Lower lobe of right lung (tissue), 2 donors: ENCODE measurements around the gene COA1. TPM values are rescaled to one million over a fixed set of nuclear protein-coding genes. Genes with fewer than 3 reads are reported as not detected.
"Not testable (repeated sequence)": the region's sequence is repeated elsewhere in the genome, so short reads cannot be mapped to it uniquely, and the experiment has no call there.

ENCODE experiments used
- ATAC-seq, 2 donors: fragments of 200-7000 bp; cut with Tn5 transposase; one replicate each; pipeline ENCODE4 v1.9.1; 2020 to 2022; ENCODE audit warnings: mild to moderate bottlenecking in 2 of 2, moderate library complexity in 2 of 2
- DNase-seq: peaks from one replicate; pipeline ENCODE4 v3.0.0-alpha.2; 2020
- H3K27ac ChIP-seq: fragments of 200-600 bp; one replicate; pipeline ENCODE4 v1.8.0; 2022
- H3K27me3 ChIP-seq: fragments of 200-600 bp; one replicate; pipeline ENCODE4 v1.8.0; 2022; ENCODE audit warnings: low read depth
- H3K36me3 ChIP-seq: fragments of 200-600 bp; one replicate; pipeline ENCODE4 v1.8.0; 2022; ENCODE audit warnings: mild to moderate bottlenecking
- H3K4me1 ChIP-seq: fragments of 200-600 bp; one replicate; pipeline ENCODE4 v1.8.0; 2022
- H3K4me3 ChIP-seq: fragments of 200-600 bp; one replicate; pipeline ENCODE4 v1.8.0; 2022; ENCODE audit warnings: mild to moderate bottlenecking
- H3K9me3 ChIP-seq: fragments of 200-600 bp; one replicate; pipeline ENCODE4 v1.8.0; 2022
- intact Hi-C: fragments of 100-400 bp; cut with DNase I; formaldehyde crosslinking; loops from one replicate; pipeline ENCODE4 v1.11.0; 2022
- long read RNA-seq: library from polyadenylated mRNA; unstranded; transcript quantifications from one replicate; pipeline ENCODE4 v2.0.0, GENCODE V29; 2021
- total RNA-seq: library from RNA; stranded (reverse); fragmentation: NEBNext Ultra II Directional; extraction: Animal tissue kit (Norgen Biotek cat#: 25700); gene quantifications from one replicate; pipeline ENCODE4 v1.2.1, GENCODE V29; 2021
- TF ChIP-seq, protein P1 (sequence below): fragments of 200-600 bp; IDR thresholded peaks from one replicate; pipeline ENCODE4 v1.8.0; 2022; ENCODE audit warnings: antibody characterized with exemption, mild to moderate bottlenecking
- donor health status: DM: no; HTN: yes; CAD: no; lungs with severe emphysema.

The COA1 gene
- 43.3 TPM for total RNA-seq
- long read RNA-seq, partial matches to known transcripts: 7 of 27 reads
- long read RNA-seq, other reads (novel, unspliced or antisense): 14 of 27 reads

GRCh38 chr7:43729214-43729923 lies at the start of gene COA1:
Gene COA1 (minus strand): TSS chr7:43729523. CDS start chr7:43648614, 80,909 bp downstream.
- TF ChIP-seq, protein P1, sequence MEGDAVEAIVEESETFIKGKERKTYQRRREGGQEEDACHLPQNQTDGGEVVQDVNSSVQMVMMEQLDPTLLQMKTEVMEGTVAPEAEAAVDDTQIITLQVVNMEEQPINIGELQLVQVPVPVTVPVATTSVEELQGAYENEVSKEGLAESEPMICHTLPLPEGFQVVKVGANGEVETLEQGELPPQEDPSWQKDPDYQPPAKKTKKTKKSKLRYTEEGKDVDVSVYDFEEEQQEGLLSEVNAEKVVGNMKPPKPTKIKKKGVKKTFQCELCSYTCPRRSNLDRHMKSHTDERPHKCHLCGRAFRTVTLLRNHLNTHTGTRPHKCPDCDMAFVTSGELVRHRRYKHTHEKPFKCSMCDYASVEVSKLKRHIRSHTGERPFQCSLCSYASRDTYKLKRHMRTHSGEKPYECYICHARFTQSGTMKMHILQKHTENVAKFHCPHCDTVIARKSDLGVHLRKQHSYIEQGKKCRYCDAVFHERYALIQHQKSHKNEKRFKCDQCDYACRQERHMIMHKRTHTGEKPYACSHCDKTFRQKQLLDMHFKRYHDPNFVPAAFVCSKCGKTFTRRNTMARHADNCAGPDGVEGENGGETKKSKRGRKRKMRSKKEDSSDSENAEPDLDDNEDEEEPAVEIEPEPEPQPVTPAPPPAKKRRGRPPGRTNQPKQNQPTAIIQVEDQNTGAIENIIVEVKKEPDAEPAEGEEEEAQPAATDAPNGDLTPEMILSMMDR: no peak
- Histone ChIP-seq H3K27me3 (no peaks in the 10 kb centered on the region), H3K4me3 (peak within 1 kb of the TSS; percentile 84), H3K9me3 (no peaks in the 10 kb centered on the region), H3K36me3 (no peaks in the 10 kb centered on the region), H3K4me1 (peaks cover 21% of the 10 kb centered on the region), H3K27ac (peak within 1 kb of the TSS; percentile 83)
- intact Hi-C loops: no loop called here
- ATAC-seq: peak; percentile 99 to 100
- DNase-seq: peak; percentile 92

DNA sequence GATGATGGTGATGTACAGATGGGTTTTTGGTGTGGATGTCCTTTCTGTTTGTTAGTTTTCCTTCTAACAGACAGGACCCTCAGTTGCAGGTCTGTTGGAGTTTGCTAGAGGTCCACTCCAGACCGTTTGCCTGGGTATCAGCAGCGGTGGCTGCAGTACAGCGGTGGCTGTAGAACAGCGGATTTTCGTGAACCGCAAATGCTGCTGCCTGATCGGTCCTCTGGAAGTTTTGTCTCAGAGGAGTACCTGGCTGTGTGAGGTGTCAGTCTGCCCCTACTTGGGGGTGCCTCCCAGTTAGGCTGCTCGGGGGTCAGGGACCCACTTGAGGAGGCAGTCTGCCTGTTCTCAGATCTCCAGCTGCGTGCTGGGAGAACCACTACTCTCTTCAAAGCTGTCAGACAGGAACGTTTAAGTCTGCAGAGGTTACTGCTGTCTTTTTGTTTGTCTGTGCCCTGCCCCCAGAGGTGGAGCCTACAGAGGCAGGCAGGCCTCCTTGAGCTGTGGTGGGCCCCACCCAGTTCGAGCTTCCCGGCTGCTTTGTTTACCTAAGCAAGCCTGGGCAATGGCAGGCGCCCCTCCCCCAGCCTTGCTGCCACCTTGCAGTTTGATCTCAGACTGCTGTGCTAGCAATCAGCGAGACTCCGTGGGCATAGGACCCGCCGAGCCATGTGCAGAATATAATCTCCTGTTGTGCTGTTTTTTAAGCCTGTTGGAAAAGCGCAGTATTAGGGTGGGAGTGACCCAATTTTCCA lies 49.1 kb upstream of the COA1 start:
- H3K4me1 ChIP-seq, H3K27ac ChIP-seq, DNase-seq, intact Hi-C loops, H3K9me3 ChIP-seq, ATAC-seq, H3K4me3 ChIP-seq, H3K27me3 ChIP-seq: not testable (repeated sequence)
- H3K36me3 ChIP-seq: peaks cover 12% of the 10 kb centered on the region

- peaks cover 29% of the 10 kb centered on the region for H3K36me3 ChIP-seq
- intact Hi-C loops, DNase-seq, H3K4me3 ChIP-seq, H3K9me3 ChIP-seq, H3K27me3 ChIP-seq, H3K27ac ChIP-seq, ATAC-seq, H3K4me1 ChIP-seq: not testable (repeated sequence)
These were observed 45.9 kb upstream of the COA1 start for GRCh38 chr7:43775255-43775654.

DNA sequence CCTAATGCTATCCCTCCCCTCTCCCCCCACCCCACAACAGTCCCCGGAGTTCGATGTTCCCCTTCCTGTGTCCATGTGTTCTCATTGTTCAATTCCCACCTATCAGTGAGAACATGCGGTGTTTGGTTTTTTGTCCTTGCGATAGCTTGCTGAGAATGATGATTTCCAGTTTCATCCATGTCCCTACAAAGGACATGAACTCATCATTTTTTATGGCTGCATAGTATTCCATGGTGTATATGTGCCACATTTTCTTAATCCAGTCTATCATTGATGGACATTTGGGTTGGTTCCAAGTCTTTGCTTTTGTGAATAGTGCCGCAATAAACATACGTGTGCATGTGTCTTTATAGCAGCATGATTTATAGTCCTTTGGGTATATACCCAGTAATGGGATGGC lies 43.9 kb upstream of the COA1 start:
- ATAC-seq, intact Hi-C loops: not testable (repeated sequence)

GRCh38 chr7:43771573-43771972 lies 42.2 kb upstream of the COA1 start:
- ATAC-seq (no peak), DNase-seq (no peak)
- TF ChIP-seq, protein P1: no peak
- Histone ChIP-seq H3K4me3 (no peak overlapping the region), H3K36me3 (peaks cover 24% of the 10 kb centered on the region), H3K9me3 (no peaks in the 10 kb centered on the region), H3K4me1 (peaks cover 8% of the 10 kb centered on the region), H3K27ac (no peak overlapping the region), H3K27me3 (no peaks in the 10 kb centered on the region)
- intact Hi-C loops: no loop called here

More for the DNA sequence above, 43.9 kb upstream of the COA1 start:
- not testable (repeated sequence) for H3K4me3 ChIP-seq, H3K4me1 ChIP-seq, H3K27ac ChIP-seq, DNase-seq, H3K27me3 ChIP-seq, H3K9me3 ChIP-seq
- peaks cover 24% of the 10 kb centered on the region for H3K36me3 ChIP-seq

GRCh38 chr7:43771128-43771527 lies 41.8 kb upstream of the COA1 start:
- no peak overlapping the region for H3K4me3 ChIP-seq
- TF ChIP-seq, protein P1: no peak
- DNase-seq (no peak), ATAC-seq (peak in 1 of 2 donors; percentile 34)
- peaks cover 24% of the 10 kb centered on the region for H3K36me3 ChIP-seq
- H3K4me1 ChIP-seq: peaks cover 8% of the 10 kb centered on the region
- H3K27ac ChIP-seq: no peak overlapping the region
- H3K9me3 ChIP-seq: no peaks in the 10 kb centered on the region
- H3K27me3 ChIP-seq: no peaks in the 10 kb centered on the region
- intact Hi-C loops: no loop called here
